Raji (cell line): ENCODE data around the gene MAGEB10.

Experiments
- POLR2A ChIP-seq: IDR thresholded peaks from 2 replicates; pipeline ENCODE4 v1.6.1; 2011; ENCODE audit warnings: low read depth, low read length, control low read depth; ENCODE audit not compliant: insufficient read depth

The MAGEB10 gene

GRCh38 chrX:27807690-27808089 is at the start of gene MAGEB10:
TSS of gene MAGEB10 (plus strand) at chrX:27807990. CDS start at chrX:27821307, 13,317 bp downstream.
- no peak for TF ChIP-seq POLR2A

- TF ChIP-seq POLR2A: no peak
Measured at GRCh38 chrX:27765718-27766117, 42.1 kb upstream of the MAGEB10 start.

GRCh38 chrX:27767387-27767786 is 40.4 kb upstream of the MAGEB10 start:
- TF ChIP-seq POLR2A: no peak

GRCh38 chrX:27775984-27776383 is 31.8 kb upstream of the MAGEB10 start:
- TF ChIP-seq POLR2A: no peak

- TF ChIP-seq POLR2A: no peak
Measured at GRCh38 chrX:27796640-27797257, 11.0 kb upstream of the MAGEB10 start.

- no peak for TF ChIP-seq POLR2A
Measured at GRCh38 chrX:27797575-27797974, 10.2 kb upstream of the MAGEB10 start.

GRCh38 chrX:27808226-27808625 is 436 bp downstream of the MAGEB10 start:
- no peak for TF ChIP-seq POLR2A

GRCh38 chrX:27815209-27815608 is 7.4 kb downstream of the MAGEB10 start:
- TF ChIP-seq POLR2A: no peak

GRCh38 chrX:27823812-27824211 is 16.0 kb downstream of the MAGEB10 start:
- TF ChIP-seq POLR2A: no peak

- no peak for TF ChIP-seq POLR2A
Measured at GRCh38 chrX:27838185-27838584, 30.4 kb downstream of the MAGEB10 start.

GRCh38 chrX:27840881-27841280 is 33.1 kb downstream of the MAGEB10 start:
- TF ChIP-seq POLR2A: no peak

GRCh38 chrX:27842859-27843258 is 35.1 kb downstream of the MAGEB10 start:
- no peak for TF ChIP-seq POLR2A

GRCh38 chrX:27860337-27860736 is 52.5 kb downstream of the MAGEB10 start:
- TF ChIP-seq POLR2A: no peak

- TF ChIP-seq POLR2A: no peak
Measured at GRCh38 chrX:27863809-27864208, 56.0 kb downstream of the MAGEB10 start.
